NB4 (cell line): Measurements from ENCODE around the gene ARL2BP.

Experiments
- MYC ChIP-seq: IDR thresholded peaks from 2 replicates; pipeline ENCODE4 v1.6.1; 2011; ENCODE audit warnings: low read depth, low read length
- POLR2A ChIP-seq: IDR thresholded peaks from 2 replicates; pipeline ENCODE4 v1.6.1; 2011; ENCODE audit warnings: mild to moderate bottlenecking; ENCODE audit not compliant: insufficient read length; ENCODE audit errors: extremely low read depth
- TF ChIP-seq, protein P1 (sequence below): IDR thresholded peaks from one replicate; pipeline ENCODE4 v1.5.1; 2012; ENCODE audit warnings: low read depth, low read length
- TF ChIP-seq, protein P2 (sequence below): IDR thresholded peaks from 2 replicates; pipeline ENCODE4 v1.6.1; 2011; ENCODE audit warnings: low read depth, low read length

DNA sequence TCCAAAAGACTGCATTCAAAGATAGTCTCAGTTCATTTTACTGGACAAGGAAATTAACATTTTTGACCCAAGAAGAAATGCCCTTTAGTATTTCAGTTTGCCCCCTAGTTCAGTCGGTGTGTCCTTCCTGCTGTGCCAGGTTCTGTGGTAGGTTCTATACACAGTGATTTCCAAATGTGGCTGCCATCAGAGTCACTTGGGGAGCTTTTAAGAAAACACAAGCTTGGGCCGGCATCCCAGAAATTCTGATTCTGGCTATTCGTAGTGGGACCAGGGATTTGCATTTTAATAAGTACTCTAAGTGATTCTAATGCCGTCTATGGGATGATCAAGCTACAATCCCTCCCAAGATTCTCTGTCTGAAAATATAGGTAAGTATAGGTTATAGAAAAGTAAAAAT lies 48.8 kb upstream of the ARL2BP start:
- TF ChIP-seq, protein P1, sequence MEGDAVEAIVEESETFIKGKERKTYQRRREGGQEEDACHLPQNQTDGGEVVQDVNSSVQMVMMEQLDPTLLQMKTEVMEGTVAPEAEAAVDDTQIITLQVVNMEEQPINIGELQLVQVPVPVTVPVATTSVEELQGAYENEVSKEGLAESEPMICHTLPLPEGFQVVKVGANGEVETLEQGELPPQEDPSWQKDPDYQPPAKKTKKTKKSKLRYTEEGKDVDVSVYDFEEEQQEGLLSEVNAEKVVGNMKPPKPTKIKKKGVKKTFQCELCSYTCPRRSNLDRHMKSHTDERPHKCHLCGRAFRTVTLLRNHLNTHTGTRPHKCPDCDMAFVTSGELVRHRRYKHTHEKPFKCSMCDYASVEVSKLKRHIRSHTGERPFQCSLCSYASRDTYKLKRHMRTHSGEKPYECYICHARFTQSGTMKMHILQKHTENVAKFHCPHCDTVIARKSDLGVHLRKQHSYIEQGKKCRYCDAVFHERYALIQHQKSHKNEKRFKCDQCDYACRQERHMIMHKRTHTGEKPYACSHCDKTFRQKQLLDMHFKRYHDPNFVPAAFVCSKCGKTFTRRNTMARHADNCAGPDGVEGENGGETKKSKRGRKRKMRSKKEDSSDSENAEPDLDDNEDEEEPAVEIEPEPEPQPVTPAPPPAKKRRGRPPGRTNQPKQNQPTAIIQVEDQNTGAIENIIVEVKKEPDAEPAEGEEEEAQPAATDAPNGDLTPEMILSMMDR, result no peak
- TF ChIP-seq MYC (no peak), POLR2A (no peak)
- TF ChIP-seq, protein P2, sequence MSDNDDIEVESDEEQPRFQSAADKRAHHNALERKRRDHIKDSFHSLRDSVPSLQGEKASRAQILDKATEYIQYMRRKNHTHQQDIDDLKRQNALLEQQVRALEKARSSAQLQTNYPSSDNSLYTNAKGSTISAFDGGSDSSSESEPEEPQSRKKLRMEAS, result no peak
